Right atrium auricular region (tissue), 2 donors: ENCODE measurements around the gene SEMA4D. TPM values are rescaled to one million over a fixed set of nuclear protein-coding genes. Genes with fewer than 3 reads are reported as not detected.

Experiments used
- DNase-seq: peaks from one replicate; pipeline ENCODE4 v3.0.0-alpha.2; 2019; ENCODE audit warnings: low spot score
- H3K27ac ChIP-seq, 2 donors: fragments of 200-600 bp; sonication (generic); 1 replicate in 1 of 2; 2 replicates in 1 of 2; pipeline ENCODE4 v1.5.1; 2016 to 2019
- H3K27me3 ChIP-seq, 2 donors: fragments of 200-600 bp; sonication (generic); one replicate each; pipeline versions ENCODE4 v1.5.1 to v1.6.0; 2017 to 2019
- H3K36me3 ChIP-seq: fragments of 200-600 bp; sonication (generic); one replicate; pipeline ENCODE4 v1.5.1; 2016
- H3K4me1 ChIP-seq, 2 donors: fragments of 200-600 bp; sonication (generic); one replicate each; pipeline versions ENCODE4 v1.5.1 to v1.6.0; 2017 to 2019
- H3K4me3 ChIP-seq, 2 donors: fragments of 200-600 bp; sonication (generic); 1 replicate in 1 of 2; 2 replicates in 1 of 2; pipeline ENCODE4 v1.5.1; 2017 to 2019; ENCODE audit warnings: mild to moderate bottlenecking in 1 of 2, moderate library complexity in 1 of 2
- H3K9me3 ChIP-seq, 2 donors: fragments of 200-600 bp; sonication (generic); one replicate each; pipeline ENCODE4 v1.5.1; 2019
- total RNA-seq, 2 donors: library from RNA; depleted of rRNA; stranded (reverse); fragments of >200 nt; gene quantifications; one replicate each; pipeline ENCODE4 v1.1.0, GENCODE V29; 2016
- TF ChIP-seq, protein P1 (sequence below), 2 donors: fragments of 200-600 bp; sonication (generic); IDR thresholded peaks; one replicate each; pipeline ENCODE4 v1.5.1; 2019; ENCODE audit warnings: antibody characterized with exemption in 2 of 2

Gene SEMA4D
- total RNA-seq = 10 to 100 TPM; 14.6 to 22.1 TPM

DNA sequence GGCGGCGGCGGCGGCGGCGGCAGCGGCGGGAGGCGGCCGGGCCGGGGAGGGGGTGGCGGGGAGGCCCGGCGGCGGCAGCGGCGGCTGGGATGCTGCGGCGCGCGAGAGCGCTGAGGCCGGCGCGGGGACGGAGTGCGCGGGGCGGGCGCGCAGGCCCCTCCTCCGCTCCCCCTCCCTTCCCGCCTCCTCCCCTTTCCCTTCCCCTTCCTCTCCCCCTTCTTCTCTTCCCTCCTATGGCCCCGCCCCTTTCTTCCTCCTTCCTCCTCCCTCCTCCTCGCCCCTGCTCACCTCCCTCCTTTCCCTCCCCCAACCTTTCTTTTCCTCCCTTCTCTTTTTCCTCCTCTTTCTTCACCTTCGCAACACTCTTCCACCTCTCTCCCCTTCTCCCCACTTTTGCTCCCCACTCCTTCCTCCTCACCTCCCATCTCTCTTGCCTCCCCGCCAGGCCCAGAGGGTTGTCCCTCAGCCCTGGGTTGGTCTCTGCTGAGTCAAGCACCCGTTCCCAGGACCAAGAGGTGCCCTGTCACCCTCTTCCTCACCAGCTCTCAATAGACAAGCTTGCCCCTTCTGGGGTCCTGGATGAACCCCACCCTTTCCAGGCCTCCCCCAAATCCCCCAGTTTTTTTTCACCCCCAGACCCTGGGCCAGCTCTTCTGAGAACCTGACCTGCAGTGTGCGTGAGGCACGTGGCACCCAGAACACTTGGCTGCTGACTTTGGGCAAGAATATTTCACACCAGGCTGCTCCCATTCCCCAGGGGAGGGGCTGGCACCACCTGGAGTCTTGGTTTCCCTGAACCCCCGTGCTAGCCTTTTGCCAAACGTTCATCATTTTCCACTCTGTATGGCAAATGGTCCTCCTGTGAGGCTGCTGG lies at the start of gene SEMA4D:
SEMA4D (minus strand) TSS at position 136 of the 874 bp plus-strand sequence. CDS start 92,657 bp downstream, outside the sequence.
- no peak for DNase-seq
- peak within 1 kb of the TSS; percentile 80 to 81 for H3K4me3 ChIP-seq
- no peaks in the 10 kb centered on the region for H3K36me3 ChIP-seq
- H3K4me1 ChIP-seq = peaks cover 0 to 16% of the 10 kb centered on the region in 2 donors
- no peaks in the 10 kb centered on the region for H3K27me3 ChIP-seq
- H3K9me3 ChIP-seq = no peaks in the 10 kb centered on the region
- TF ChIP-seq, protein P1, sequence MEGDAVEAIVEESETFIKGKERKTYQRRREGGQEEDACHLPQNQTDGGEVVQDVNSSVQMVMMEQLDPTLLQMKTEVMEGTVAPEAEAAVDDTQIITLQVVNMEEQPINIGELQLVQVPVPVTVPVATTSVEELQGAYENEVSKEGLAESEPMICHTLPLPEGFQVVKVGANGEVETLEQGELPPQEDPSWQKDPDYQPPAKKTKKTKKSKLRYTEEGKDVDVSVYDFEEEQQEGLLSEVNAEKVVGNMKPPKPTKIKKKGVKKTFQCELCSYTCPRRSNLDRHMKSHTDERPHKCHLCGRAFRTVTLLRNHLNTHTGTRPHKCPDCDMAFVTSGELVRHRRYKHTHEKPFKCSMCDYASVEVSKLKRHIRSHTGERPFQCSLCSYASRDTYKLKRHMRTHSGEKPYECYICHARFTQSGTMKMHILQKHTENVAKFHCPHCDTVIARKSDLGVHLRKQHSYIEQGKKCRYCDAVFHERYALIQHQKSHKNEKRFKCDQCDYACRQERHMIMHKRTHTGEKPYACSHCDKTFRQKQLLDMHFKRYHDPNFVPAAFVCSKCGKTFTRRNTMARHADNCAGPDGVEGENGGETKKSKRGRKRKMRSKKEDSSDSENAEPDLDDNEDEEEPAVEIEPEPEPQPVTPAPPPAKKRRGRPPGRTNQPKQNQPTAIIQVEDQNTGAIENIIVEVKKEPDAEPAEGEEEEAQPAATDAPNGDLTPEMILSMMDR (IDR thresholded peaks at IDR 0.05) = no peak
- H3K27ac ChIP-seq = peak within 1 kb of the TSS; percentile 58 to 75

- peaks cover 0 to 19% of the 10 kb centered on the region in 2 donors for H3K9me3 ChIP-seq
- no peaks in the 10 kb centered on the region for H3K4me1 ChIP-seq
- DNase-seq = no peak
- no peak overlapping the region for H3K4me3 ChIP-seq
- TF ChIP-seq, protein P1 (IDR thresholded peaks at IDR 0.05) = no peak
- no peak overlapping the region for H3K27ac ChIP-seq
- H3K27me3 ChIP-seq = no peaks in the 10 kb centered on the region
- no peaks in the 10 kb centered on the region for H3K36me3 ChIP-seq
Measured at GRCh38 chr9:89547000-89547399, 49.1 kb upstream of the SEMA4D start.

DNA sequence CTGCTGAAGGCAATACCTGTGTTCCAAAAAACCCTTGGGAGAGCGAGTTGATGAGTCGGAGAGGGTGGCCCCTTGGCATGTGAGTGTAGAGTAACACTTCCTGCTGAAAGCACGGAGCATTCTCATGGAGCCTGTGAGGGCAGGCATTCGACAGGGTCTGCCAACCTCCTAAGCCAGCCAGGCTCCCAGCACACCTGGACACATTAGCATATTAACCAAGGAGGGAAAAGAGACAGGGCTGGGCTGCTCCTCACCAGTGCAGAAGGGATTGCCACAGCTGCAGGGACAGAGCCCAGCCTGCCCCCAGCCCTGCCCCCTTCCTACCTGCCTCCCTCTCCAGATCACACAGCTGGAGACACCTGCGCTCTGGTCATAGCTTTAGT lies 46.4 kb upstream of the SEMA4D start:
- H3K4me3 ChIP-seq = no peak overlapping the region
- DNase-seq = no peak
- no peak overlapping the region for H3K27ac ChIP-seq
- TF ChIP-seq, protein P1 (IDR thresholded peaks at IDR 0.05) = no peak
- H3K27me3 ChIP-seq = no peaks in the 10 kb centered on the region
- H3K9me3 ChIP-seq = peaks cover 0 to 19% of the 10 kb centered on the region in 2 donors
- H3K36me3 ChIP-seq = no peaks in the 10 kb centered on the region
- H3K4me1 ChIP-seq = no peaks in the 10 kb centered on the region

DNA sequence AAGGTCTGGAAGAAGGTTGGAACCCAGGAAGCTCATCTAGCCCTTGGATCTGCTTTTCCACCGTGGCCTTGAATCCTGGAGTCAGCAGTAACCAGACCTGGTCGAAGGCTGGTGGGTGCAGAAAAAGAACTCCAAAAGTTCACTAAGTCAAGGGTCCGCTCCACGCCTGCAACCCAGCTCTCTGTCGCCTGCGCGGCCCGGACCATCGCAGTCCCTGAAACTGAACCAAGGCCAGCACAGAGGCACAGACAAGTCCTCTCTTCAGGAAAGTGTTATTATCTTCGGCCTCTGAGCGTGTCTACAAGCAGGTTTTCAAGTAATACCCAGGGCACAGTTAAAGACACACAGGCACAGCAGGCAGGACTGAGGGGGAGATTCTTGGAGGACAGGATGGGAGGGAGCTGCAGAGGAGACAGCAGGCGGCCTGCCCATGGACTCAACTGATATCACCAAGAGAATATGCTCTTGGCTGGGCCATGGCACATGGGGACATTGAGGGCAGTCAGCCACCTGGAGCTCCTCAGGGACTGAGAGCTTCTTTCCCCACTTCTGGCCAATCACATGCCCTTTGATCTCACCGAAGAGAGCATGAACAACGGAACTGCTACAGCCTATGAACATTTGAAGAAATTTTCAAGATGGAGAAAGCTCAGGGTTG lies 45.8 kb upstream of the SEMA4D start:
- peaks cover 0 to 19% of the 10 kb centered on the region in 2 donors for H3K9me3 ChIP-seq
- no peaks in the 10 kb centered on the region for H3K4me1 ChIP-seq
- no peaks in the 10 kb centered on the region for H3K36me3 ChIP-seq
- H3K27ac ChIP-seq = no peak overlapping the region
- TF ChIP-seq, protein P1 (IDR thresholded peaks at IDR 0.05) = no peak
- H3K27me3 ChIP-seq = no peaks in the 10 kb centered on the region
- DNase-seq = no peak
- H3K4me3 ChIP-seq = no peak overlapping the region

- Histone ChIP-seq H3K27ac (no peak overlapping the region), H3K36me3 (no peaks in the 10 kb centered on the region), H3K4me1 (no peaks in the 10 kb centered on the region), H3K27me3 (no peaks in the 10 kb centered on the region), H3K4me3 (no peak overlapping the region), H3K9me3 (peaks cover 0 to 19% of the 10 kb centered on the region in 2 donors)
- TF ChIP-seq, protein P1 (IDR thresholded peaks at IDR 0.05) = no peak
- no peak for DNase-seq
Measured at GRCh38 chr9:89543111-89543510, 45.2 kb upstream of the SEMA4D start.
